Measurements from ENCODE around the gene CLDN9. TPM values are rescaled to one million over a fixed set of nuclear protein-coding genes. Genes with fewer than 3 reads are reported as not detected.

CLDN9 gene
- total RNA-seq, 1 donor from 2014 or later: under 0.01 TPM

GRCh38 chr16:3022208-3022683 is 9.5 kb downstream of the CLDN9 start:
- FAIRE-seq (no peak), DNase-seq (ENCODE audit: low read depth) (peak; percentile 90)
- peak overlapping the region; percentile 97 for H3K4me3 ChIP-seq (ENCODE audit: low read depth, low read length)
- TF ChIP-seq CTCF (IDR thresholded peaks at IDR 0.05; ENCODE audit: insufficient read depth, low read length, severe bottlenecking): no peak
- H3K36me3 ChIP-seq (ENCODE audit: control insufficient read depth, insufficient read depth, low read length): peaks cover 25% of the 10 kb centered on the region
- H3K27me3 ChIP-seq (ENCODE audit: control insufficient read depth, insufficient read depth, low read length): no peaks in the 10 kb centered on the region

GRCh38 chr16:3022684-3023414 is 10.1 kb downstream of the CLDN9 start:
- DNase-seq (ENCODE audit: low read depth) (no peak), FAIRE-seq (no peak)
- peaks cover 27% of the 10 kb centered on the region for H3K36me3 ChIP-seq (ENCODE audit: control insufficient read depth, insufficient read depth, low read length)
- no peaks in the 10 kb centered on the region for H3K27me3 ChIP-seq (ENCODE audit: control insufficient read depth, insufficient read depth, low read length)
- H3K4me3 ChIP-seq (ENCODE audit: low read depth, low read length): peak overlapping the region; percentile 52
- TF ChIP-seq CTCF (IDR thresholded peaks at IDR 0.05; ENCODE audit: insufficient read depth, low read length, severe bottlenecking): no peak

- Histone ChIP-seq H3K4me3 (ENCODE audit: low read depth, low read length) (peak overlapping the region; percentile 52), H3K36me3 (ENCODE audit: control insufficient read depth, insufficient read depth, low read length) (peaks cover 27% of the 10 kb centered on the region), H3K27me3 (ENCODE audit: control insufficient read depth, insufficient read depth, low read length) (no peaks in the 10 kb centered on the region)
- no peak for TF ChIP-seq CTCF (IDR thresholded peaks at IDR 0.05; ENCODE audit: insufficient read depth, low read length, severe bottlenecking)
- FAIRE-seq: no peak
- DNase-seq (ENCODE audit: low read depth): peak; percentile 89
Measured at GRCh38 chr16:3023415-3023668, 10.6 kb downstream of the CLDN9 start.

- TF ChIP-seq CTCF (IDR thresholded peaks at IDR 0.05; ENCODE audit: insufficient read depth, low read length, severe bottlenecking): peak; percentile 7
- H3K36me3 ChIP-seq (ENCODE audit: control insufficient read depth, insufficient read depth, low read length): peaks cover 27% of the 10 kb centered on the region
- H3K4me3 ChIP-seq (ENCODE audit: low read depth, low read length): peak within 1 kb of the TSS; percentile 52
- DNase-seq (ENCODE audit: low read depth): peak; percentile 93
- no peaks in the 10 kb centered on the region for H3K27me3 ChIP-seq (ENCODE audit: control insufficient read depth, insufficient read depth, low read length)
- no peak for FAIRE-seq
Measured at GRCh38 chr16:3023669-3024478, 11.2 kb downstream of the CLDN9 start, which contains the start of the genes HCFC1R1 and THOC6. Gene HCFC1R1 (minus strand): TSS chr16:3023942. CDS start chr16:3023941, 1 bp downstream. Gene THOC6 (plus strand): TSS chr16:3024035. CDS start chr16:3024327, 292 bp downstream.

- no peak overlapping the region for H3K4me3 ChIP-seq (ENCODE audit: low read depth, low read length)
- peaks cover 29% of the 10 kb centered on the region for H3K36me3 ChIP-seq (ENCODE audit: control insufficient read depth, insufficient read depth, low read length)
- no peak for FAIRE-seq
- H3K27me3 ChIP-seq (ENCODE audit: control insufficient read depth, insufficient read depth, low read length): no peaks in the 10 kb centered on the region
- no peak for TF ChIP-seq CTCF (IDR thresholded peaks at IDR 0.05; ENCODE audit: insufficient read depth, low read length, severe bottlenecking)
- no peak for DNase-seq (ENCODE audit: low read depth)
Measured at GRCh38 chr16:3025032-3026002, 12.6 kb downstream of the CLDN9 start.
